Sigmoid colon (tissue), 7 donors: ENCODE data around the gene LIPK. TPM values are rescaled to one million over a fixed set of nuclear protein-coding genes. Genes with fewer than 3 reads are reported as not detected.

Source experiments
- polyA plus RNA-seq, 3 donors: library from polyadenylated mRNA; stranded (reverse); fragments of 200-250 nt; gene quantifications; one replicate each; pipeline ENCODE4 v1.2.3, GENCODE V29; 2013
- total RNA-seq, 4 donors: library from RNA; depleted of rRNA; stranded (reverse); fragments of >200 nt; gene quantifications; one replicate each; pipeline ENCODE4 v1.1.0, GENCODE V29; 2016
- donor health status: healthy with polysubstance abuse.
- donor health status: Bipolar disorder and iron deficiency.
- donor health status: healthy.

LIPK gene
- total and polyA plus RNA-seq, 7 donors: not detected

Other genes starting within 250 kb of the LIPK start
- gene RNLS, start 122.9 kb upstream of the LIPK start, total RNA-seq: 10 to 100 TPM in 1 of 4 donors, 1 to 10 TPM in 3; 3.9 to 13.6 (median 8.4) TPM
- gene RNLS, start 122.9 kb upstream of the LIPK start, polyA plus RNA-seq: 10 to 100 TPM in 2 of 3 donors, 1 to 10 TPM in 1; 8.6 to 19.2 (median 17.3) TPM
- gene LIPJ, start 119.5 kb upstream of the LIPK start, total RNA-seq: under 1 TPM in 2 of 4 donors, not detected in 2; 0.16 to 0.36 TPM
- gene LIPJ, start 119.5 kb upstream of the LIPK start, polyA plus RNA-seq: 1 to 10 TPM in 1 of 3 donors, not detected in 2; 1.2 TPM
- gene LIPF, start 41.8 kb upstream of the LIPK start, total RNA-seq: under 1 TPM in 1 of 4 donors, not detected in 3; 0.36 TPM
- gene LIPF, start 41.8 kb upstream of the LIPK start, polyA plus RNA-seq: 1 to 10 TPM in 2 of 3 donors, not detected in 1; 4.6 to 9.6 TPM
- 1 to 10 TPM in 1 of 4 donors, not detected in 3; 1.4 TPM for gene LIPN, start 53.8 kb downstream of the LIPK start, total RNA-seq
- not detected for gene LIPN, start 53.8 kb downstream of the LIPK start, polyA plus RNA-seq
- not detected for gene LIPM, start 96.5 kb downstream of the LIPK start, total RNA-seq
- not detected for gene LIPM, start 96.5 kb downstream of the LIPK start, polyA plus RNA-seq
- not detected for gene ANKRD22, start 145.6 kb downstream of the LIPK start, total RNA-seq
- 10 to 100 TPM in 1 of 3 donors, 1 to 10 TPM in 2; 2.4 to 26.9 (median 9.7) TPM for gene ANKRD22, start 145.6 kb downstream of the LIPK start, polyA plus RNA-seq
- gene STAMBPL1, start 174.0 kb downstream of the LIPK start, total RNA-seq: 10 to 100 TPM in 3 of 4 donors, 1 to 10 TPM in 1; 9.9 to 29.6 (median 13.2) TPM
- gene STAMBPL1, start 174.0 kb downstream of the LIPK start, polyA plus RNA-seq: 10 to 100 TPM in 2 of 3 donors, 1 to 10 TPM in 1; 9.0 to 11.0 (median 10.6) TPM
- gene ACTA2, start 246.5 kb downstream of the LIPK start, total RNA-seq: 1,000 to 10,000 TPM; 2,072 to 5,444 (median 3,070) TPM
- 100 to 1,000 TPM in 1 of 3 donors, 10 to 100 TPM in 2; 43.7 to 237 (median 78.1) TPM for gene ACTA2, start 246.5 kb downstream of the LIPK start, polyA plus RNA-seq